GM12891 (cell line): ENCODE results near the gene PPARA.

Source experiments
- DNase-seq: peaks from one replicate; pipeline ENCODE4 v3.0.0; 2011; ENCODE audit warnings: low spot score; ENCODE audit not compliant: insufficient read length
- FAIRE-seq: peaks from 2 replicates; lab custom pipeline; 2011; peaks lifted over from hg19 to GRCh38; lab: Jason Lieb, UNC
- PAX5 ChIP-seq: IDR thresholded peaks from 2 replicates; pipeline ENCODE4 v1.6.1; 2011; ENCODE audit warnings: low read length, moderate library complexity, mild to moderate bottlenecking; ENCODE audit not compliant: insufficient read depth, severe bottlenecking
- POLR2A ChIP-seq: IDR thresholded peaks from 2 replicates; pipeline ENCODE4 v1.6.1; 2011; ENCODE audit warnings: low read depth, low read length, control low read depth
- POLR2AphosphoS5 ChIP-seq: IDR thresholded peaks from 2 replicates; pipeline ENCODE4 v1.6.1; 2011; ENCODE audit warnings: low read depth, low read length, control low read depth
- POU2F2 ChIP-seq: IDR thresholded peaks from 2 replicates; pipeline ENCODE4 v1.6.1; 2011; ENCODE audit warnings: low read depth, mild to moderate bottlenecking, control low read depth, low read length, moderate library complexity
- SPI1 ChIP-seq: IDR thresholded peaks from 2 replicates; pipeline ENCODE4 v1.6.1; 2011; ENCODE audit warnings: low read depth, low read length, control low read depth
- TAF1 ChIP-seq: IDR thresholded peaks from 2 replicates; pipeline ENCODE4 v1.6.1; 2011; ENCODE audit warnings: low read depth, low read length, control low read depth

Gene PPARA

DNA sequence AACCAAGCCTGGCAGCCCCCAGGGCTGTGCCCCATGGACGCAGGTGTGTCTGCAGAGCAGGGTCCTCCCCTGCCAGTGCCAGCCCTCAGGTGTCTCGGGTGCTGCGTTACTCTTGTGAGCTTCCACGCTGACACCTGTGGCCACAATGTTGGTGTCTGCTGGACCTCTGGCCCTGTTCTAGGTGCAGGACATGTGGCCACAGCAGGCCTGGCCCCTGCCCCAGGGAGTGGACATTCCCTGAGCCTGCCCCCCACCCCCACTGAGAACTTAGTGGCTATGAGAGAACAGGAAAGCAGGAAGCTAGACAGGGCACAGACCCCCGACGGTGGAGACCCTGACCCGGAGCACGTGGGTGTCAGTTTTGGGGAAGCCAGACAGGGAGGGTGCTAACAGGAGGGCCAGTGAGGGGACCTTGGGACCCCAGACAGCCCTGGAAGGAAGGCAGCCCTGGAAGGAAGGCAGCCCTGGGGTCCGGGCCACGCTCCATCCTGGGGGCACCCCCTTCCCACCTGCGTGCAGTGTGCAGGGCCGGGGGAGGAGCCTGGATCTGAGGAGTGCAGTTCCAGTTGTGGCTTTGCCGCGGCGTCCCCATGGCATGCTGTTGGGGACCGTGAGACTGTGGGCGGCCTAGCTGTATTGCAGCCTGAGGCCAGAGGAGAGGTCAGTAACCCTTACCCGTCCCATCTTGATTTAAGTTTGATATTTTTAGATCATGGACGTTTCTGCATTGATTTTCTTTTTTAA, 43.9 kb upstream of the PPARA start:
- TF ChIP-seq PAX5 (no peak), POU2F2 (no peak), TAF1 (no peak)
- no peak for FAIRE-seq
- DNase-seq: no peak

DNA sequence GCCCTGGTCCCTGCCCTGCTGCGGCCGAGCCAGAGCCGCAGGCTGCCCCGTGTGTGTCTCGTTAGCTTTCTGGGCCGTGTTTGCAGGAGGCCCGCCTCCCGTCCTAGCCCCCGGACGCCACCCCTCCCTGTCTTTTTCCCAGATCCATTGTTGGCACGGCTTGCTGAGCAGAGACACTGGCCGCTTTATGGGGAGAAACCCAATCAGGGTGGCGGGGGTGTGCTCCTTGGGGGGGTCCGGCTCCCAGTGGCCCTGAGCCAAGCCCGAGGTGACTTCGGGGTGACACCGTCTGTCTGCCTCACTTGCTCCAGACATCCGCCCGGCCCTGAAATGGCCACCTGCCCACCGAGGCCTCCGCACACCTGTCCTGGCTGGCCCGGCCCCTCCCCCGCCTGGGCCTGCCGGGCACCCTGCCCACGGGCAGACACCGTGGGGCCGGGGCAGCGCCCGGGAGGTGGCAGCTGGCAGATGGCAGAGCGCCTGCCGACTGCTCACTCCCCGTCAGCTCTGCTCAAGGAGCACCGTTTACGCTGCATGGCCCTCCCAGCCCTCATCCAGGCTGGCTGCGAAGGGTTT, 43.1 kb upstream of the PPARA start:
- TF ChIP-seq POU2F2 (no peak), PAX5 (no peak), SPI1 (no peak)
- FAIRE-seq: no peak

DNA sequence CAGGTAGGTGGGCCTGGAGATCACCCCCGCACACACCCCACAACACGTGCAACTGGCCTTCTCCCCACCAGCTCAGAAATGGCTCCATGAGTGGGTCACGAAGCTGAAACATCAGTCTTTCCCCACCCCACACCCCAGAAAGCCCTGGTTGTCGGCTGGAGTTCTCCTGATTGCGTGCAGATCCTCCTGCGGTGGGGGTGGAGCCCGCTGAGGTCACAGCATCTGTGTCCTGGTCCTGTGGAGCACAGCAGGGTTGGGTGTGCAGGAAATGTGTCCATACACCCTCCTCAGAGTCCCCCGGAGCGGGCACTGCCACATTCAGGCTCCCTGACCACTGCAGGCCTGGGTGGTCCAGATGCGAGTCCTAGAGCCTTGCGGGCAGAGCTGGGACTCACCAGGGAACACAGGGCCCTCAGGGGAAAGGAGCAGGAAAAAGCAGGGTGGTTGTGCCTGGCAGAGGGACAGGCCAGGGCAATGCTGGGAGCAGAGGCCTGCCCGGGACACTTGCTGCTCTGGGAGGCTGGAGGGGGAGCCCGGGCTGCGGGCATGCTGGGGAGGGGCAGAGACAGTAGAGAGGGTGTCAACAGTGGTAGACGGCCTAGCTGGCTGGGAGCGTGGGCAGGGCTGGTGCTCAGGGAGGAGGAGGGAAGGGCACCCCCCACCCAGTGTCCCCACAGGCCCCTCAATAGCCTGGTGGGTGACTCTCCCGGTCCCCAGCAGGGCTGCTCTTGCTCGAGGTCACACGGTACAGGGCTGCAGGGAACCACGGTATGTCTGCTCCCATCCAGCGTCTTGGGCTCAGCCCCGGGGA, 42.4 kb upstream of the PPARA start:
- no peak for DNase-seq
- TF ChIP-seq TAF1 (no peak), SPI1 (no peak), POLR2A (no peak)
- no peak for FAIRE-seq

More for the DNA sequence above, 43.1 kb upstream of the PPARA start:
- DNase-seq: no peak

DNA sequence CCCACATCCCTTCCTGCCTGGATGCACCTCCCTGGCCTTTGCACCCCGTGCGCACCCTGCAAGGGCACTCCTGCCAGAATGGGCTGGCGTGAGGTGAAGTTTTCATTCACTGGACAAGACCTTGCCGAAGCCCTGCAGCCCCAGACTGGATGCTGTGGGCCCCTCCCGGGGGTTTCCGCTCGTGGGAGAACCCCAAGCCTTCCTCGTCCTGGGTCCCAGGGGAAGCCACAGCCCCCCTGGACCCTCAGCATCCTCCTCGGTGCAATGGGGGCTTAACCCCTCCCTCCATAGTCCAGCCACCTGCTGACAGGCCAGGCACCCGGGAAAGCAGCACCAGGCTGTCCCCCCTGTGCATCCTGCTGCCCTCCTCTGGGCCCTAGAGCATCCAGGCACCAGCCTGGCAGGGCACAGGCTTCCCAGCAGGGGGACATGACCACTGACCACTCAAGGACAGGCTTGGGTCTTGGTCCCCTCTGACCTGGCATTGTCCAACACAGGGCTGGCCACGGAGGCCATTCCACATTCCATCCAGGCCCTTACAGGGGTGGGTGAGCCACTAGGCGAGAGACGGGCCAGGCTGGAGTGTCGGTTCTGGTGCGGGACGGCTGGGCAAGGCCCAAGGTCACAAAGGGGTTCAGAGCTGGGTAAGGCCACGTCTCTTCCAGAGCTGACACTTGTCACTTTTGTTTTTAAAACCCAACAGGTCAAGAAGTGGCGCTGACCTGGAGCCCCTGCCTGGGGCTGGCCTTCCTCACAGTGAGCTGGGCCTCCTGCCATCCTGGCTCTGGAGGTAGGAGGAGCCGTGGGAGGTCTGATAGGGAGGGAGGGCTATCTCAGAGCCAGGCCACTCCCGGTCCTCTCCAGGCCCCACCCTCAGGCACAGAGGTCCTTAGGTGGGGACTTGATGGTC, 41.5 kb upstream of the PPARA start:
- DNase-seq (no peak), FAIRE-seq (no peak)
- TF ChIP-seq SPI1 (no peak), TAF1 (no peak), POU2F2 (no peak), POLR2A (no peak), PAX5 (no peak), POLR2AphosphoS5 (no peak)

DNA sequence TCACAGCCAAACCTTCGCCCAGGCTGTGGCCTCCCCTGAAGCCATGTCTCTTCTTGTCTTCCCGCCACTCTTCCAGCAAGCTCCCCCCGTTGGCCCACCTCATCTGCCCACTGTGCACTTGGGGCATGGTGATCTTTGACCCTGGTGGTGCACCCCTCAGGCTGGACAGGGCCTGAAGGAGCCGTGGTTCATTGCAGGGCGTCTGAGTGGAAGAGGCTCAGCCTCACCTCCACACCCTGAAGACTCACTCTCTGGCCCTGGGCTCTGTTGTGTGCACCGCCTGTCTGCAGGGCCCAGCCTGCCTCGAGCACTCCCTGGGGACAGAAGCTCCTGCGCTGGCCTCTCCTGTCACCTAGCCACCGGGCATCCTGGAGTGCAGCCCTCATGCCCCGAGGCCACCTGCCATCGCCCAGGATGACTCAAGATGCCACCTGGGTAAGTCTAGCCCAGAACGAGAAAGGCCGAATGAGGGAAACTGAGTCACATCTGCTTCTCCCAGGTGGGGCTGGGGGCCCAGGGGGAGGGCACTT, 40.8 kb upstream of the PPARA start:
- DNase-seq: no peak
- FAIRE-seq: no peak
- TF ChIP-seq SPI1: no peak
- no peak for TF ChIP-seq POLR2AphosphoS5
- TF ChIP-seq POLR2A: no peak
- no peak for TF ChIP-seq POU2F2
- no peak for TF ChIP-seq PAX5
- no peak for TF ChIP-seq TAF1

DNA sequence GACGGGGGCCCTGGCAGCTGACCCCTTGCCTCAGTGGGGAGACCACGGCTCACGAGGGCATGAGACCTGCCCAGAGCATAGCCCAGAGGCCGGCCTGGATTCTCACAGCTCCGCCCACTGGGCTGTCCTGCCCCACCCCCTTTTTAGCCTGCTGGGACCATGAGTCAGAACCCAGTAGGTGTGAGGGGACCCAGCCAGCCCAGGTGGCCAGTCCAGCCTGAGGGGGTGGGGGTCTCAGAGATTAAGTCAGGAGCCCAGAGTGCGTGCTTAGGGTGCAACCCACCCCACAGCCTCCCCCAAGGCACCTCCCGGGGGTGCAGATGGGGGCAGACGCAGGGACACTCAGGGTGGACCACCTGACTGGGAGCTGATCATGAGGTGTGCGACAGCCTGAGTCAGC, 40.1 kb upstream of the PPARA start:
- no peak for TF ChIP-seq POLR2AphosphoS5
- no peak for TF ChIP-seq TAF1
- no peak for TF ChIP-seq PAX5
- no peak for TF ChIP-seq SPI1
- TF ChIP-seq POLR2A: no peak
- no peak for TF ChIP-seq POU2F2
- no peak for FAIRE-seq
- DNase-seq: no peak

DNA sequence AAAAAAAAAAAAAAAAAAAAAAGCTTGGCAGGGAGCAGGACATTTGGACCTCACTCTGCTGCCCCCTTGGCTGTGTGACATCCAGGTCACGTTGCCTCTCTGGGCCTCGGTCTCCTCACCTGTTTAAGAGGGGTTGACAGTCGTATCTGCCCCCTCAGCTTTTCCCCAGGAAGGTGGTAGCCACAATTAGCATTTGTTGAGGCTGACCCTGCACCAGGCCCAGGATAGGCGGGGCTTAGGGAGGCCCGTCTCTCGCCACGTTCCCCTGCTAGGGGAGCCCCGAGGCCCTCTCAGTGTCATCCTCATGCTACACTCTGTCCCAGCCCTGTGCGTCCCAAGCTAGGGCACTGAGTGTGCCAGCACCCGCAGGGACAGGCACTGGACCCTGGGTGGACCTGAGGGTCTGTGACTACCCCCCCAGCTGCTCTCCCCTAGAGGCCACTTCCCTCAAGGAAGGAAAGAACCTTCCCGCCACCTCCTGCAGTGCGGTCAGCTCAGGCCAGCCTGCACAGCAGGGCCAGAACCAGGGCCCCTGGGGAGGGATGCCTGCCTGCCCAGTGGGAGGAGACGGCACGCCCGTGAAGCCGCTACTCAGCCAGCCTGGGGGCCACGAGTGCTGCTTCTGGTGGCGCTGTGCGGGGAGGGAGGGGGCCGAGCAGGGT, 38.5 kb upstream of the PPARA start:
- DNase-seq: no peak
- no peak for TF ChIP-seq SPI1
- TF ChIP-seq POLR2A: no peak
- no peak for TF ChIP-seq TAF1
- TF ChIP-seq POLR2AphosphoS5: no peak
- TF ChIP-seq POU2F2: no peak
- no peak for TF ChIP-seq PAX5
- no peak for FAIRE-seq

DNA sequence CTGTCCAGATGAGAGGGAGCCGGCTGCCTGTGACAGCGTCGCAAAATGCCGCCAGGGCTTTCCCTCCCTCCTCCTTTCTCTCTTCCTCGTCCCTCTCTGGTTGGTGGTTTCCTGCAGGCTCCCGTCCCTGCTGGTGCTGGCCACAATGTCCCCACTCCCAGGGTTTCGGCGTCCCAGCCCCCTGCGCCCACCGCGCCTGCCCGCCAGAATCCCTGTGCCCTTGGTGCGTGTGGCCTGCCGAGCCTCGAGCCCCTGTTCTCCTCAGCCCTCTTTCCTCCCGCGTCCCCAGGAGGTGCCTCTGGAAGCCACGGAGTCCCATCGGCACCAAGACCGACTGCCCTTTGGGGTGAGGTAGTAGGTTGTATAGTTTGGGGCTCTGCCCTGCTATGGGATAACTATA, 37.9 kb upstream of the PPARA start:
- FAIRE-seq (no peak), DNase-seq (no peak)
- TF ChIP-seq SPI1: no peak
